ENCODE measurements around the gene LCP1.

GRCh38 chr13:46076827-46077226, 105.2 kb downstream of the LCP1 start:
- TF ChIP-seq POLR2AphosphoS5 (IDR thresholded peaks at IDR 0.05; ENCODE audit: borderline replicate concordance, low read depth, low read length) (no peak), EZH2 (IDR thresholded peaks at IDR 0.05) (no peak), FOXP2 (optimal IDR thresholded peaks at IDR 0.05; ENCODE audit: control extremely low read depth, extremely low read length, insufficient read depth) (no peak)
